Tongue (tissue), 2 donors: ENCODE results near the gene TBC1D22A. TPM values are rescaled to one million over a fixed set of nuclear protein-coding genes. Genes with fewer than 3 reads are reported as not detected.
"Not testable (repeated sequence)": the region's sequence is repeated elsewhere in the genome, so short reads cannot be mapped to it uniquely, and the experiment has no call there.

Experiments used
- DNase-seq: peaks from one replicate; pipeline ENCODE4 v3.0.0-alpha.2; 2015
- total RNA-seq: library from RNA; depleted of rRNA; stranded (reverse); fragments of >200 nt; gene quantifications from one replicate; pipeline ENCODE4 v1.2.3, GENCODE V29; 2014

The TBC1D22A gene
- total RNA-seq, 1 donor from 2014 or later: 14.3 TPM

DNA sequence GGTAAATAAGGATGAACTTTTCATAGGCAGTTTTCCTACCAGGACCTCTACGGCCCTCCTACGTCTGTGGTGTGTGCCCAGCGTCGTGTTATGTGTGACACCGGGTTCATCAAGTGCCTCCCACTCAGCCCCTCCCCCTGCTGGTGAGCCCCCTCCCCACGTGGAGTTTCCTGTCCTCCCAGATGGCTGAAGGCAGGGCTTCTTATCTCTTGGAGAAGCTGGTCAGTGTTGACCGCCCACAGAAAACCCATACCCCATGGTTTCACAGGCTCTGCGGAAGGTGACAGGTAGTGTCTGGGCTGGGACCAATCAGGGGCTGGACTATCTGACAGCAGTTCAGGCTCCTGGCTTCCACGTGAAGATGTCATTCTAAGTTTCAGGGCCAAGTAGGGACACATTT lies 393.5 kb downstream of the TBC1D22A start:
- no peak for DNase-seq

DNA sequence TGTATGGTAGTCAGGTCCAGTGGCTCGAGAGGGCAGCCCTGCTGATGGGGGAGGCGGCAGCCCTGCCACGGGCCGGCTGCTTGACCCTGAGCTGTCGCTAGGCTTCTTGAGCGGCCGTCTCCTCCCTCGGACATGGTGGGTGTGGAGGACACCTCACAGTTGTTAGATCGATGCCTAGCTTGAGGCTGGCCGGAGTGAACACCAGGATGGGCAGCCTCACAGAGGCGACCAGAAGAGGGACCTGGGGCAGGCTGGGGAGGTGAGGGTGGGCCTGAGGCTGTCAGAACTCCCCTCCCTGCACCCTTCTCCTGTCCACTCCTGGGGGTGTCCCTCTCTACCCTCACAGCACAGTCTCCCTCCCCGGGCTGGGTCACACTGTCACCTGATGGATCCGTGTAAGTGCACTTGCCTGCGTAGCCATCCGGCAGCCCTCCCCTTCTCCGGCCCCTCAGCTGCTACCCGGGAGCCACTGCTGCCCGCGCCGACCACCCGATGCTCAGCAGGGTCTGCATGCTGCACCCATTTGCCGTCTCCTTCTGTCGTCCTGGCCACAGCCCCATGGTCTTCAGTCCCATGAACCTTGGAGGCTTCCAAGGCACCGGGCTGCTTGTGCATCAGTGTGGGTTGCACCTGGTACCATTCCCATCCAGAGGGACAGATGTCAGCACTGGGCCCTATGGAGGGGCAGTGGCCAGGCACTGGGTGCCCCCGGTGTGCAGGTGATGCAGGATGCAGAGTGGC lies 394.1 kb downstream of the TBC1D22A start:
- no peak for DNase-seq

GRCh38 chr22:47157093-47157420 lies 394.6 kb downstream of the TBC1D22A start:
- no peak for DNase-seq

DNA sequence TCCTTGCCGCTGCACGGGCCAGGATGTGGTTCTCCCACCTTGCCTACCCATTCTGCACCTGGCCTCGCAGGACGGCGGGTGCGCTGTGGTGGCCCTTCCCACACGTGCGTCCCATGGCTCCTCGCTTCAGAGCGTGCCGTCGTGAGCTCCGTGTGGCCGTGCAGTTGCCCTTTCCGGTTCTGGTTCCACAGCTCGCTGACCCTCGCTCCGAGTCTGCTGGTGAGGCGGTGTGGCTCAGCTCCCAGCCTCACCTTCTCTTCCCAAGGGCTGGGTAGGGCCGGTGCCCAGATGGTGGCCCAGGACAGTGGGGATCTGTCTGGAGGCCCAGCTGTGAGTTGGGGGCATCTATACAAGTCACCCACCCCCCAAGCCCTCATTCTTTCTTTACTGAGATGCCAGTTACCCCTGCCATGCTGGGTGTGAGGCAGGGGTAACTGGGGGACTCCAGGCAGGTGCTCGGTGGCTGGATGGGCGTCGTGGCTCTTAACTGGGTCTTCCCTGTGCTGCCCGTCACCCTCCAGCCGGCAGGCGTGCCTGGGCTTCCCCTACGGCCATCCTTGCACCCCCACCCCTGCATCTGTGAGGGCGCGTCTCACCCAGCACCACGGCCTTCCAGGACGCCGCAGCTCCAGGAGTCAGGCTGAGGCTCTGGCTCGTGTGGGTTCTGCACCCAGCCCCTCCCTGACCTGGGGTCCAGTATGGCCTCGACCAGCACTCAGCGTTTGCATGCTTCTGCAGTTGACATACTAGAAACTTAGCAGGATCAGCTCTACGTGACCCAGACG lies 395.2 kb downstream of the TBC1D22A start:
- DNase-seq: no peak

- no peak for DNase-seq
These were observed 396.0 kb downstream of the TBC1D22A start for GRCh38 chr22:47158457-47158856.

- no peak for DNase-seq
These were observed 397.1 kb downstream of the TBC1D22A start for GRCh38 chr22:47159592-47159991.

- DNase-seq: no peak
These were observed 397.7 kb downstream of the TBC1D22A start for GRCh38 chr22:47160141-47160541.

- no peak for DNase-seq
These were observed 398.5 kb downstream of the TBC1D22A start for GRCh38 chr22:47160781-47161520.

- peak; percentile 43 for DNase-seq
These were observed 399.2 kb downstream of the TBC1D22A start for GRCh38 chr22:47161631-47162030.

DNA sequence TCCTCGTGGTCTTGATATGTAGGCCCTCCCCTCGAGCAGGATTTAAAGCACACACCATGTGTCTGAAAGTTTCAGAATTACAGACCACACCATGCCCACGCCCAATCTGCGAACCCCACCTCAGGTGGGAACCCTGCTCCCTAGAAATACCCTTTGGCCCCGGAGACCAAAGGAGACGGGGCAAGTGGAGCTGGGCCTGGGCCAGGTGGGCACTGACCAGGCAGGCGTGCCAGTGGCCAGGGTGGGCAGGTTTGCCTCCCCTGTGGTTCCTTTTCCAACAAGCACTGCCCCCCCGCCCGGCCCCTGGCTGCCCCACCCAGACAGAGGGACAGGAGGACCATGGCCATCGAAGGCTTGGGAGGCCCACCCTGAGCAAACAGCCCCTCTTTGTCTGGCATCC lies 400.4 kb downstream of the TBC1D22A start:
- DNase-seq: no peak

DNA sequence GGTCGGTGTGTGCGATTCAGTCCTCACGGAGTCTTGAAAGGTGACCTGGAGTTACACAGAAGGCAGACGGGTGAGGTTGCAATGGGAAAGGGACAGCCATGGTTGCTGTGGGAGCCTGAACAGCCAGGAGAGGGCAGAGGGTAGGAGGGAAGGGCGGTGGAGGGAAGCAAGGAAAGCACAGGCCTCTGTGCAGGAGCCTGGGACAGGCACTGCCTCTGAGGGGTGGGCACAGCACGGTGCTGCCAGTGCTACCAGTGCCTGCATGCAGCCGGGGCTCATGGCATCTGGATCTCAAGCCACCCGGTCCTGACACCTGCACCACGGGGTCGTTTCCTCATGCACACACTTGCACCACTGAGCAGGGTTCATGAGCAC lies 401.0 kb downstream of the TBC1D22A start:
- DNase-seq: no peak

DNA sequence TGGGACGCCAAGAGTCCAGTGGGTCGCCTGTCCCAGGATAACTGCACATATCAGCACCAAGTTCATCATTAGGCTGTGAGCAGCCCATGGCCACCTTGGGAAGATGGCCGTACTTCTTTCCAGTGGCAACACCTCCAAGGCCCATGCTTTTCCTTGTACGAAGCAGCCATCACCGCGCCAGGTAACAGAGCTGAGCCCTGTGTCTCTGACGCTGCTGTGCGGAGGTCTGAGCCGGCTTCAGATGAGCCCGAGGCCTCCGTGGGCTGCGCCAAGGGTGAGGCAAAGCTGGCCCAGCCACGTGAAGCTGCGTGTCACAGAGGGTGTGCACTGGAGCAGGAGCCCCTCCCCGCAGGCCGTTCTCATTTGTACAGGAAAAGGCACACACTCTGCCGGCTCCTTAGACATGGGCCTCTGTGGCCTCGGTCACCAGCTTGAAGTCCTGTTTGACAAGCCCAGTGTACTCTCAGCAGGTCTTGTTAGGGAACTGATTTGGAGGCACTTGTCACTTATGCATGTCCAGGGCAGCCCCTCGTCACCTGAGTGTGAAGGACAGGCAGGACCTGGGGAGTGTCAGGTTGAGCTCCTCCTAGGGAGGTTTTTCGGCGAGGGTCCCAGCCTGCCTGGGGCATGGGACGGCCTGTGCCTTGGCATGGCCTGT lies 401.5 kb downstream of the TBC1D22A start:
- no peak for DNase-seq

DNA sequence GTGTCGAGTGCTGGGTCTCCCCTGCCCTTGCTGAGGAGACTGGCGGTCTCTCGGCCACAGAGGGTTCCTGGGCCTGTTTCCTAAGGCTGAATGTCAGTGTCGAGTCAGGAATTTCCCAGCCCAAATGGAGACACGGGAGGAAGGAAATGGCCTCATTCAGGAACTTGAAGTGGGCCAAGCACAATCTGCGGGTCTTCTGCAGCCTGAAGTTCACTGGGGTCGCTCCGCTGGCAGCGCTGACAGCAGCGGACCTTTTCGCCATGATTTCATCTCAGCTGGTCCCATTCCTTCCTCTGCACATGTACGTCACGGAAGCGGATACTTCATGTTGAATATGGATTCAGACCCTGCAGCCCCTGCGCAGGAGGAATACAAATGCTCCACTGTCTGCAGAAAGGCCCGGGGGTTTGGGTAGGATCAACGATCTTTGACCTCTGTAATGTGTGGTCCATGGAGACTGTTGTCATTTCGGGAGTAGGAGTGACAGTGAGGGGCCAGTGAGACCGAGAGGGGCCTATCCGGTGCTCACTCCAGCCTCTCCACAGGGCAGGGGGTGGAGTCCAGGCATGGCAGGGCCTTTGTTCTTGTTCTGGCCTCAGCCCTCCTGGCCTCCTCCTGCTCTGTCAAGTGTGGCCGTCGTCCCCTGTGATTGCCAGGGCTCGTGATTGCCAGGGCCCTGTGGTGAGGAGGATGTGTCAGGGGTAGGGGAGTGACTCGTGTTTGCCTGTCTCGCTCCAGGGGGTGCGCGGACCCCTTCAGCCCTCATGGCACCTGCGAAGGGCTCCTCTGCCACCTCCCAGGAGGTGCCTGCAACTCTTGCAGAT lies 402.3 kb downstream of the TBC1D22A start:
- DNase-seq: no peak

DNA sequence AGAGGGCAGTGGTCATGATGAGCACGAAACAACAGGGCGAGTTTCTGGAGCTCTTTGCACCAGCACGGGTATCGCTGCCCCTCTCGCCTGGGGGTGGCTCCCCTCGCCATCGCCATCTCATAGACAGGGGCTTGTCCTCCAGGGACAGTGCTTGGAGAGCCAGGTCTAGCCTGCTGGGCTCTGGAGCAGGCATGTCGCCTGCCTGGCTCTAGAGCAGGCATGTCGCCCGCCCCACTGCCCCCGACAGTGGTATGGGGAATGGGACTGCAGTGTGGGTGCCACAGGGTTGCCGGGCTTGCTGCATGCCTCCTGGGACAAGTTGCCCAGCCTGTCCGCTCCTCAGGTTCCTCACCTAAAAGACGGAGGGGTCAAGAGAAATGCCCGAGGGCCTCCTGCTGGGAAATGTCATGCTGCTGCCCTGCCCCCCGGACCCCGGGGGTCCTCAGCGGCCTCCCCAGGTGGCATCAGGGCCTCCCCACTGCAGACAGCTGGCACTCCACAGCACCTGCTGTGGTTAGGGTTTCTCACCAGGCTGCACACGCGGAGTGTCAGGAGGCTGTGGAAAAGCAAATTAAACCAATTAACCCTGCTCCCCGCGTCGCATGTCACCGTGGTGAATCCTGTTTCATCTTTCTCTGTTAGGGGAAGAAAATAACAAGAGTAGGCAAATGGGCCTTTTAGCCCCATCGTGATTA lies 403.0 kb downstream of the TBC1D22A start:
- DNase-seq: no peak

GRCh38 chr22:47166033-47166404 lies 403.6 kb downstream of the TBC1D22A start:
- no peak for DNase-seq

- no peak for DNase-seq
These were observed 404.1 kb downstream of the TBC1D22A start for GRCh38 chr22:47166446-47167016.

DNA sequence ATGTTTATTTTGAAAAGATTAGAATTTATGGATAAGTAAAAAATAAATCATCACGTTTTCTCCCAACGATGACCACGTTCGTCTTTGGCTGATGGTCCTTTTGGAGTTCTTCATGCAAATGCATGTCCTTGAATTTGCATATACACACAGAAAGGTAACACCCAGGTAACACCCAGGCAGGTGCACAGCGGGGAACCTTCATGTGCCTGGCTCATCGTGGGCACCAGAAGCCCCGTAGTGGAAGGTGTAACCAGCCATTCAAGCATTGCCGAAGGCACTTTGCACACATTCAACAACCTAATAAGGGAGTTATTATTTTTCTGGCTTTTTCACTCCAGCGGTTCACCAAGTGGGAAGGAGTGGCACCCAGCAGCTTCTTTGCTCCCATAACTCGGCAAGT lies 404.6 kb downstream of the TBC1D22A start:
- DNase-seq: no peak

DNA sequence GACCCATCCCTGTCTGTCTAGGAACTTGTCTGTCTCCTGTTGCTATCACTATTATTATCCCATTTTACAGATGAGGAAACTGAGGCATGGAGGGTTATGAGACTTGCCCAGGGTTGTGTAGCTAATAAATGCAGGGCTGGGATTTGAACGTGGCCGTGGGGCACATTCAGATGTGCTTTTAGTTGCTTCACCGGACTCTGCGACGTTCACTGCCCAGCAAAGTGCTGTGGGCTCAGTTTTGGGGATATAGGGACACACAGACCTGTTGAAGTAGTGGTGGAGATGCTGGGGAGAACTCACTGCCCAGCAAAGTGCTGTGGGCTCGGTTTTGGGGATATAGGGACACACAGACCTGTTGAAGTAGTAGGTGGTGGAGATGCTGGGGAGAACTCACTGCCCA lies 405.5 kb downstream of the TBC1D22A start:
- not testable (repeated sequence) for DNase-seq

DNA sequence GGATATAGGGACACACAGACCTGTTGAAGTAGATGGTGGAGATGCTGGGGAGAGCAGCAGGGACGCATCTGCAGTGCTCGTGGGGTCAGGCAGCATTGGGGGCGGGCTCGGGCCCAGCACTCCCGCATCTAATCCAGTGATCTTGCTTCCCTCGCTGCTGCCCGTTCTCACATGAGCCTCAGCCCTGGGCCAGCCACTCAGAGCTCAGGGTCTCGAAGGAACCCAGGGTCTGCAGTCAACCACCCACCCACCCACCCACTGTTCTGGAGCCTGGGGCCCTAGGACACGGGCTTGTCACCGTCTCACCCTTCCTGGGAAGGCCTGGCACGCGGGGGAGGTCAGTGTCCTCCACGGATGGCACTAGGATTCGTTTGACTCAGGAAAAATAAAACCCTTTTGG lies 406.0 kb downstream of the TBC1D22A start:
- DNase-seq: no peak

DNA sequence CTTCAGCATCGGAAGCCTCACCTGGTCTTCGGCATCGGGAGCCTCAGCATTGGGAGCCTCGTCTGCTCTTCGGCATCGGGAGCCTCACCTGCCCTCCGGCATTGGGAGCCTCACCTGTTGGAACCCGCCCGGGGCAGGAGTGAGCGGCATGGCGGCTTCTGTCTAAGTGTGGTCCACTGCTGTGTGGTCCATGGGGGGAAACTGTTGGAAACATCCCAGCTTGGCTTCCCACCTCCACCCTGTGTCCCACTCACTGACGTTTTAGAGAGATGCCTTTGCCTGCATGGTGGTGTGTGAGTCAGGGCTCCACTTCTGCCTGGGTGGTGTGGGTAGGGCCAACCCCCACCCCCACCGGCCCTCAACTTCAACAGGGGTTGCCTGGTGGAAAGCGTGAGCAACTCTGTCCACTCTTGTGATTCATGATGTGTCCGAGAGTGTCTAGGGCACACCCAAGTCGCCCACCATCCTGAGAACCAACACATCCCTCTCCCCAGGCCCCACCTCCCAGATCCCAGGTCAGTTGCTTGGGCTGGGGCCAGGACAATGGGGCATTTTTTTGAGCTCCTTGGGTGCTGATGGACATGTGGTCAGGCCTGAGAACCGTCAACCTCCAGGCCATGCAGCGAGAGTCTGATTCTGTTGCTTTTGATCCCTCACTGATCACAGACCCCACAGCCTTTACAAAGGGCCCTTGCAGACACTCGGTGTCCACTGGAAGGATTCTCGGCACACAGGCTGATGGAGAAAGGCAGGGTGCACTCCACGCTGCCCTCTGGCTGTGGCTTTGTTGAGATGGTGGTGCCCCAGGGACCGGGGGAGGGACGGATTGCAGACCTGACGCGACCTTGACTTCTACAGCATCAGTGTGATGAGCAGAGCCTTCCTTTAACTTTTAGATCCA lies 406.7 kb downstream of the TBC1D22A start:
- DNase-seq: no peak
